ENCODE data around the gene TMEM130. TPM values are rescaled to one million over a fixed set of nuclear protein-coding genes. Genes with fewer than 3 reads are reported as not detected.

Gene TMEM130, protein sequence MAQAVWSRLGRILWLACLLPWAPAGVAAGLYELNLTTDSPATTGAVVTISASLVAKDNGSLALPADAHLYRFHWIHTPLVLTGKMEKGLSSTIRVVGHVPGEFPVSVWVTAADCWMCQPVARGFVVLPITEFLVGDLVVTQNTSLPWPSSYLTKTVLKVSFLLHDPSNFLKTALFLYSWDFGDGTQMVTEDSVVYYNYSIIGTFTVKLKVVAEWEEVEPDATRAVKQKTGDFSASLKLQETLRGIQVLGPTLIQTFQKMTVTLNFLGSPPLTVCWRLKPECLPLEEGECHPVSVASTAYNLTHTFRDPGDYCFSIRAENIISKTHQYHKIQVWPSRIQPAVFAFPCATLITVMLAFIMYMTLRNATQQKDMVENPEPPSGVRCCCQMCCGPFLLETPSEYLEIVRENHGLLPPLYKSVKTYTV
- total RNA-seq = not detected in 2 replicates

DNA sequence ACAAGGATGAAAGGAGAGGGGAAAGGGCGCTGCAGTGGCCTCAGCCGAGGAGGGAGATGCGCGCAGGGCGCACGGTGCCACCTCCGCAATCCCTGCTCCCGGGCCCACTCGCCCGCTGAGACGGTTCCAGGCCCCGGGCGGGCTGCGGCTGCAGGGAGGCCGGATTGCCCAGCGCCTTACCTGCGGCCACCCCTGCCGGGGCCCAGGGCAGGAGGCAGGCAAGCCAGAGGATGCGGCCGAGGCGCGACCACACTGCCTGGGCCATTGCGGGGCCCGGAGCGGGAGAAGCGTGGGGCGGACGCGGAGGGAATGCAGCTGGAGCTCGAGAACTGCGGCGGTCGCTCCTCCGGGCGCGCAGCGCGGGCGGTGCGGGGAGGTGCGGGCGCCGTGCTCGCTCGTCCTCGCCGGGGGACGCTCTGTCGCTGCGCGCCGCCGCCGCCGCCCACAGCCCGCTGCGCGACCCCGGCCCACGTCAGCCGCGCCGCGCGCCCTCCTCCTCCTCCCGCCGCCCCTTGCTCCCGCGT, at the start of gene TMEM130:
Gene TMEM130, minus strand, starts transcription at position 418 of the 524 bp plus-strand sequence. Its CDS starts 153 bp downstream, at position 265.

DNA sequence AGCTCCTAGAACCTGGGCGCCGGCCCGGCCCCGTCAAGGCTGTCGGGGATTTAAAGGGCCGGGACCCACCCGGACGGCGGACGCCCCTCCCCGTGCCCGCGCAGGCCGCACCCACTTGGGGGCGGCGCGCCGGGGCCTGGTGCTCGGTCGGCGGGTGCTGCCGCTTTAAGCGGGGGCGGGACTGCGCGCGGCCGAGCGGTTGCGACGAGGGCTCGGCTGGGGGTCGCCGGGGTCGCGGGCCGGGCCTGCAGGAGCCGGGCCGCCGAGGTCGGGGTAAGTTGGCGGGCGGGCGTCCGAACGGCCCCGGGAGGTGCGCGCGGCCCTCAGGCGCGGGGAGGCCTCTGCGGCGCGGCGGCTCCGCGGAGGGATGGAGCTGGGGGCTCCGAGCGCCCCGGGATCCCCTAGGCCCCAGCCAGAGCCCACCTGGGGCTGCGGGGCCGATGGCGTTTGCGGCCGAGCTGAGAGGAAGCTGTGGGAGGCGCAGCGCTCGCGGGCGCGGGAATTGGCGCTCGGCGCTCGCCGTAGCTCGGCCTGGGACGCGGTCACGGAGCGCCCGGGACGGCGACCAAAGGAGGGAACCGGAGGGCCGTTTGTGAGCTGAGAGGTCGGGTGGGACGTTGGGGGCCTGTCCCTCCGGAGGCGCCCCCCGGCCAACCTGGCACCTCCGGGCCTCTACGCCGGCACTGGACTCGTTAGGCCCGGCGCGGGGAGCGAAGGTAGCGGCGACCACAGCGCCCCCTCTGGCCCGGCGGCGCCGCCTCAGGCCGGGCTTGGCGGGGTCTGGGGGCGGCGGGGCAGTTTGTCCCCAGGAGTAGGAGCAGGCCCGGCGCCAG, 8.8 kb upstream of the TMEM130 start, which contains the start of gene TRRAP:
Gene TRRAP, plus strand, starts transcription at position 168 of the 833 bp plus-strand sequence. CDS start 2,619 bp downstream, outside the sequence.

Other genes with a start within 250 kb of the TMEM130 start
- gene TRRAP, start 8.5 kb upstream of the TMEM130 start, total RNA-seq = 11.9 and 17.4 TPM in 2 replicates